GM23338 (cell line): ENCODE results near the gene MPC2. TPM values are rescaled to one million over a fixed set of nuclear protein-coding genes. Genes with fewer than 3 reads are reported as not detected.

Source experiments
- ATAC-seq: fragments of 200-7000 bp; cut with Tn5 transposase; 3 replicates; pipeline ENCODE4 v1.9.1; 2020
- DNase-seq: peaks from one replicate; pipeline ENCODE4 v3.0.0-alpha.2; 2015; ENCODE audit warnings: low spot score
- H2AFZ ChIP-seq: fragments of 200-600 bp; sonication (generic); 2 replicates; pipeline ENCODE4 v1.8.0; 2016; ENCODE audit warnings: antibody characterized with exemption, mild to moderate bottlenecking, moderate library complexity
- H3F3A ChIP-seq: fragments of 200-600 bp; sonication (generic); replicated peaks from 2 replicates; pipeline ENCODE4 v1.8.0; 2017; ENCODE audit warnings: antibody characterized with exemption, mixed run types, low read depth
- H3K27ac ChIP-seq: fragments of 200-600 bp; sonication (generic); 2 replicates; pipeline ENCODE4 v1.6.1; 2016; ENCODE audit warnings: low read depth
- H3K27me3 ChIP-seq: fragments of 200-600 bp; sonication (generic); 2 replicates; pipeline ENCODE4 v1.8.0; 2016; ENCODE audit warnings: mild to moderate bottlenecking, mixed run types, moderate library complexity; ENCODE audit not compliant: insufficient read depth
- H3K36me3 ChIP-seq: fragments of 200-600 bp; sonication (generic); 2 replicates; pipeline ENCODE4 v1.8.0; 2016; ENCODE audit warnings: mild to moderate bottlenecking; ENCODE audit not compliant: insufficient read depth
- H3K4me1 ChIP-seq: fragments of 200-600 bp; sonication (generic); 2 replicates; pipeline ENCODE4 v1.8.0; 2016; ENCODE audit warnings: mild to moderate bottlenecking, moderate library complexity; ENCODE audit not compliant: insufficient read depth
- H3K4me2 ChIP-seq: fragments of 200-600 bp; sonication (generic); 2 replicates; pipeline ENCODE4 v1.7.1; 2017; ENCODE audit warnings: mixed run types
- H3K4me3 ChIP-seq: fragments of 200-600 bp; sonication (generic); 2 replicates; pipeline ENCODE4 v1.6.1; 2016; ENCODE audit warnings: mixed run types
- H3K79me2 ChIP-seq: fragments of 200-600 bp; sonication (generic); replicated peaks from 2 replicates; pipeline ENCODE4 v1.8.0; 2017; ENCODE audit warnings: mild to moderate bottlenecking; ENCODE audit not compliant: insufficient read depth
- H3K9me2 ChIP-seq: fragments of 200-600 bp; sonication (generic); 2 replicates; pipeline ENCODE4 v1.8.0; 2017; ENCODE audit not compliant: insufficient read depth
- H4K20me1 ChIP-seq: fragments of 200-600 bp; sonication (generic); replicated peaks from 2 replicates; pipeline ENCODE4 v1.8.0; 2017; ENCODE audit warnings: mild to moderate bottlenecking; ENCODE audit not compliant: insufficient read depth
- H3K27ac Mint-ChIP-seq: 2 replicates; pipeline ENCODE4 v1.8.0; 2020; ENCODE audit warnings: inconsistent platforms, mild to moderate bottlenecking, moderate library complexity, mixed read lengths
- H3K27me3 Mint-ChIP-seq: 3 replicates; pipeline ENCODE4 v1.8.0; 2022; ENCODE audit warnings: low read depth, mild to moderate bottlenecking, moderate library complexity, mixed read lengths, inconsistent platforms; ENCODE audit not compliant: insufficient read depth, poor library complexity
- H3K36me3 Mint-ChIP-seq: 3 replicates; pipeline ENCODE4 v1.8.0; 2021; ENCODE audit warnings: low read depth, mild to moderate bottlenecking, inconsistent platforms, moderate library complexity, mixed read lengths
- H3K4me1 Mint-ChIP-seq: 3 replicates; pipeline ENCODE4 v1.8.0; 2020; ENCODE audit warnings: mild to moderate bottlenecking, inconsistent platforms, mixed read lengths
- H3K4me3 Mint-ChIP-seq: 3 replicates; pipeline ENCODE4 v1.8.0; 2021; ENCODE audit warnings: moderate library complexity, mild to moderate bottlenecking, inconsistent platforms, mixed read lengths
- H3K9me3 Mint-ChIP-seq: 3 replicates; pipeline ENCODE4 v1.8.0; 2020; ENCODE audit warnings: moderate library complexity, mild to moderate bottlenecking, inconsistent platforms, mixed read lengths
- CREB1 ChIP-seq: fragments of 250-450 bp; sonication (Bioruptor Pico); IDR thresholded peaks from 2 replicates; pipeline ENCODE4 v1.5.0; 2020; ENCODE audit warnings: low read depth, mild to moderate bottlenecking, moderate library complexity
- ETS1 ChIP-seq: IDR thresholded peaks from 2 replicates; pipeline ENCODE4 v1.6.1; 2016; ENCODE audit warnings: antibody characterized with exemption
- EZH2 ChIP-seq: fragments of 200-600 bp; sonication (generic); IDR thresholded peaks from one replicate; pipeline ENCODE4 v1.8.0; 2017; ENCODE audit warnings: antibody characterized with exemption, mild to moderate bottlenecking, low read depth; ENCODE audit not compliant: unreplicated experiment
- EZH2phosphoT487 ChIP-seq: fragments of 200-600 bp; sonication (generic); IDR thresholded peaks from one replicate; pipeline ENCODE4 v1.8.1; 2018; ENCODE audit warnings: antibody characterized with exemption; ENCODE audit not compliant: unreplicated experiment
- JUNB ChIP-seq: IDR thresholded peaks from one replicate; pipeline ENCODE4 v1.6.1; 2016; ENCODE audit warnings: antibody characterized with exemption; ENCODE audit not compliant: unreplicated experiment
- NANOG ChIP-seq: IDR thresholded peaks from 2 replicates; pipeline ENCODE4 v1.6.1; 2016; ENCODE audit warnings: antibody characterized with exemption, borderline replicate concordance
- POLR2AphosphoS5 ChIP-seq: IDR thresholded peaks from 2 replicates; pipeline ENCODE4 v1.6.1; 2016; ENCODE audit warnings: antibody characterized with exemption, low read depth
- STAT1 ChIP-seq: IDR thresholded peaks from one replicate; pipeline ENCODE4 v1.6.1; 2016; ENCODE audit warnings: antibody characterized with exemption; ENCODE audit not compliant: unreplicated experiment
- ZNF114 ChIP-seq: fragments of 250-450 bp; sonication (Bioruptor Pico); IDR thresholded peaks from 2 replicates; pipeline ENCODE4 v1.5.0; 2020; ENCODE audit warnings: mild to moderate bottlenecking, moderate library complexity
- ZNF331 ChIP-seq: fragments of 250-450 bp; sonication (Bioruptor Pico); IDR thresholded peaks from 2 replicates; pipeline ENCODE4 v1.5.0; 2020; ENCODE audit warnings: low read depth, mild to moderate bottlenecking, moderate library complexity
- polyA plus RNA-seq: library from polyadenylated mRNA; unstranded; fragments of >200 nt; fragmentation: Nextera tagmentation; extraction: Ambion mirVana; gene quantifications from 2 replicates; pipeline ENCODE4 v1.2.1, GENCODE V29; 2016
- total RNA-seq: library from RNA; depleted of rRNA; stranded (reverse); fragments of >200 nt; shearing (Covaris generic); gene quantifications from 2 replicates; pipeline ENCODE4 v1.2.3, GENCODE V29; 2014
- TF ChIP-seq, protein P1 (sequence below): IDR thresholded peaks from one replicate; pipeline ENCODE4 v1.6.1; 2018; ENCODE audit warnings: antibody characterized with exemption; ENCODE audit not compliant: unreplicated experiment
- TF ChIP-seq, protein P2 (sequence below): fragments of 250-450 bp; sonication (Bioruptor Pico); IDR thresholded peaks from 2 replicates; pipeline ENCODE4 v1.5.0; 2020; ENCODE audit warnings: mild to moderate bottlenecking, moderate library complexity

The MPC2 gene
- total and polyA plus RNA-seq, 2 experiments from 2014 or later: 21.6 to 76.9 TPM

DNA sequence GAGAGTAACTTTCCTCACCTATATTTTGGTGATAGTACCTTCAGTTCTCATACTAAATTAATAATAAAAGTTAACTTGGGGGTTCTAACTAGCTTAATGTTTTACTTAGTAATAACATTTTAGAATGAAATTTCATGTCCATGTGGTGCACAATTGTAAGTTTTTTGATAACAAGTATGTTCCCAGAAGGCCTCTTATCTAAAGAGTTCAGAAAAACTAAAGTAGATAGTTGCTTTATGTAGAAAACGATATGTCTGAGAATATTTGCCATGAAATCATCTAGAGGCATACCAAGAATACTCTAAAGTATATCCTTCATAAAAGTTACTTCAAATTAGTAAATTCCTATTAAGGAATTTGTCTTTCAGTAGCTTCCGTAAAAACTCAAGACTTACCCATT, 12.8 kb downstream of the MPC2 start:
- Histone ChIP-seq H3K4me3 (no peak overlapping the region), H3K79me2 (peaks cover 9% of the 10 kb centered on the region), H2AFZ (no peak overlapping the region), H4K20me1 (no peaks in the 10 kb centered on the region), H3K27ac (no peak overlapping the region), H3K4me2 (no peak overlapping the region), H3K36me3 (no peaks in the 10 kb centered on the region), H3K4me1 (peaks cover 33% of the 10 kb centered on the region), H3K27me3 (no peaks in the 10 kb centered on the region), H3K9me2 (no peaks in the 10 kb centered on the region), H3F3A (no peaks in the 10 kb centered on the region)
- Mint-ChIP-seq H3K4me1 (peaks cover 8% of the 10 kb centered on the region; the same call in 2 of the 3 replicates), H3K27me3 (no peaks in the 10 kb centered on the region), H3K9me3 (no peaks in the 10 kb centered on the region), H3K36me3 (no peaks in the 10 kb centered on the region), H3K27ac (no peak overlapping the region), H3K4me3 (no peak overlapping the region)
- DNase-seq (no peak), ATAC-seq (no peak)
- TF ChIP-seq ETS1: no peak
- TF ChIP-seq EZH2phosphoT487: no peak
- no peak for TF ChIP-seq STAT1
- no peak for TF ChIP-seq ZNF331 (CRISPR knock-in tag)
- TF ChIP-seq, protein P1, sequence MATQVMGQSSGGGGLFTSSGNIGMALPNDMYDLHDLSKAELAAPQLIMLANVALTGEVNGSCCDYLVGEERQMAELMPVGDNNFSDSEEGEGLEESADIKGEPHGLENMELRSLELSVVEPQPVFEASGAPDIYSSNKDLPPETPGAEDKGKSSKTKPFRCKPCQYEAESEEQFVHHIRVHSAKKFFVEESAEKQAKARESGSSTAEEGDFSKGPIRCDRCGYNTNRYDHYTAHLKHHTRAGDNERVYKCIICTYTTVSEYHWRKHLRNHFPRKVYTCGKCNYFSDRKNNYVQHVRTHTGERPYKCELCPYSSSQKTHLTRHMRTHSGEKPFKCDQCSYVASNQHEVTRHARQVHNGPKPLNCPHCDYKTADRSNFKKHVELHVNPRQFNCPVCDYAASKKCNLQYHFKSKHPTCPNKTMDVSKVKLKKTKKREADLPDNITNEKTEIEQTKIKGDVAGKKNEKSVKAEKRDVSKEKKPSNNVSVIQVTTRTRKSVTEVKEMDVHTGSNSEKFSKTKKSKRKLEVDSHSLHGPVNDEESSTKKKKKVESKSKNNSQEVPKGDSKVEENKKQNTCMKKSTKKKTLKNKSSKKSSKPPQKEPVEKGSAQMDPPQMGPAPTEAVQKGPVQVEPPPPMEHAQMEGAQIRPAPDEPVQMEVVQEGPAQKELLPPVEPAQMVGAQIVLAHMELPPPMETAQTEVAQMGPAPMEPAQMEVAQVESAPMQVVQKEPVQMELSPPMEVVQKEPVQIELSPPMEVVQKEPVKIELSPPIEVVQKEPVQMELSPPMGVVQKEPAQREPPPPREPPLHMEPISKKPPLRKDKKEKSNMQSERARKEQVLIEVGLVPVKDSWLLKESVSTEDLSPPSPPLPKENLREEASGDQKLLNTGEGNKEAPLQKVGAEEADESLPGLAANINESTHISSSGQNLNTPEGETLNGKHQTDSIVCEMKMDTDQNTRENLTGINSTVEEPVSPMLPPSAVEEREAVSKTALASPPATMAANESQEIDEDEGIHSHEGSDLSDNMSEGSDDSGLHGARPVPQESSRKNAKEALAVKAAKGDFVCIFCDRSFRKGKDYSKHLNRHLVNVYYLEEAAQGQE: no peak
- TF ChIP-seq EZH2: no peak
- TF ChIP-seq CREB1 (CRISPR knock-in tag): no peak
- no peak for TF ChIP-seq JUNB
- no peak for TF ChIP-seq ZNF114 (CRISPR knock-in tag)
- TF ChIP-seq, protein P2, sequence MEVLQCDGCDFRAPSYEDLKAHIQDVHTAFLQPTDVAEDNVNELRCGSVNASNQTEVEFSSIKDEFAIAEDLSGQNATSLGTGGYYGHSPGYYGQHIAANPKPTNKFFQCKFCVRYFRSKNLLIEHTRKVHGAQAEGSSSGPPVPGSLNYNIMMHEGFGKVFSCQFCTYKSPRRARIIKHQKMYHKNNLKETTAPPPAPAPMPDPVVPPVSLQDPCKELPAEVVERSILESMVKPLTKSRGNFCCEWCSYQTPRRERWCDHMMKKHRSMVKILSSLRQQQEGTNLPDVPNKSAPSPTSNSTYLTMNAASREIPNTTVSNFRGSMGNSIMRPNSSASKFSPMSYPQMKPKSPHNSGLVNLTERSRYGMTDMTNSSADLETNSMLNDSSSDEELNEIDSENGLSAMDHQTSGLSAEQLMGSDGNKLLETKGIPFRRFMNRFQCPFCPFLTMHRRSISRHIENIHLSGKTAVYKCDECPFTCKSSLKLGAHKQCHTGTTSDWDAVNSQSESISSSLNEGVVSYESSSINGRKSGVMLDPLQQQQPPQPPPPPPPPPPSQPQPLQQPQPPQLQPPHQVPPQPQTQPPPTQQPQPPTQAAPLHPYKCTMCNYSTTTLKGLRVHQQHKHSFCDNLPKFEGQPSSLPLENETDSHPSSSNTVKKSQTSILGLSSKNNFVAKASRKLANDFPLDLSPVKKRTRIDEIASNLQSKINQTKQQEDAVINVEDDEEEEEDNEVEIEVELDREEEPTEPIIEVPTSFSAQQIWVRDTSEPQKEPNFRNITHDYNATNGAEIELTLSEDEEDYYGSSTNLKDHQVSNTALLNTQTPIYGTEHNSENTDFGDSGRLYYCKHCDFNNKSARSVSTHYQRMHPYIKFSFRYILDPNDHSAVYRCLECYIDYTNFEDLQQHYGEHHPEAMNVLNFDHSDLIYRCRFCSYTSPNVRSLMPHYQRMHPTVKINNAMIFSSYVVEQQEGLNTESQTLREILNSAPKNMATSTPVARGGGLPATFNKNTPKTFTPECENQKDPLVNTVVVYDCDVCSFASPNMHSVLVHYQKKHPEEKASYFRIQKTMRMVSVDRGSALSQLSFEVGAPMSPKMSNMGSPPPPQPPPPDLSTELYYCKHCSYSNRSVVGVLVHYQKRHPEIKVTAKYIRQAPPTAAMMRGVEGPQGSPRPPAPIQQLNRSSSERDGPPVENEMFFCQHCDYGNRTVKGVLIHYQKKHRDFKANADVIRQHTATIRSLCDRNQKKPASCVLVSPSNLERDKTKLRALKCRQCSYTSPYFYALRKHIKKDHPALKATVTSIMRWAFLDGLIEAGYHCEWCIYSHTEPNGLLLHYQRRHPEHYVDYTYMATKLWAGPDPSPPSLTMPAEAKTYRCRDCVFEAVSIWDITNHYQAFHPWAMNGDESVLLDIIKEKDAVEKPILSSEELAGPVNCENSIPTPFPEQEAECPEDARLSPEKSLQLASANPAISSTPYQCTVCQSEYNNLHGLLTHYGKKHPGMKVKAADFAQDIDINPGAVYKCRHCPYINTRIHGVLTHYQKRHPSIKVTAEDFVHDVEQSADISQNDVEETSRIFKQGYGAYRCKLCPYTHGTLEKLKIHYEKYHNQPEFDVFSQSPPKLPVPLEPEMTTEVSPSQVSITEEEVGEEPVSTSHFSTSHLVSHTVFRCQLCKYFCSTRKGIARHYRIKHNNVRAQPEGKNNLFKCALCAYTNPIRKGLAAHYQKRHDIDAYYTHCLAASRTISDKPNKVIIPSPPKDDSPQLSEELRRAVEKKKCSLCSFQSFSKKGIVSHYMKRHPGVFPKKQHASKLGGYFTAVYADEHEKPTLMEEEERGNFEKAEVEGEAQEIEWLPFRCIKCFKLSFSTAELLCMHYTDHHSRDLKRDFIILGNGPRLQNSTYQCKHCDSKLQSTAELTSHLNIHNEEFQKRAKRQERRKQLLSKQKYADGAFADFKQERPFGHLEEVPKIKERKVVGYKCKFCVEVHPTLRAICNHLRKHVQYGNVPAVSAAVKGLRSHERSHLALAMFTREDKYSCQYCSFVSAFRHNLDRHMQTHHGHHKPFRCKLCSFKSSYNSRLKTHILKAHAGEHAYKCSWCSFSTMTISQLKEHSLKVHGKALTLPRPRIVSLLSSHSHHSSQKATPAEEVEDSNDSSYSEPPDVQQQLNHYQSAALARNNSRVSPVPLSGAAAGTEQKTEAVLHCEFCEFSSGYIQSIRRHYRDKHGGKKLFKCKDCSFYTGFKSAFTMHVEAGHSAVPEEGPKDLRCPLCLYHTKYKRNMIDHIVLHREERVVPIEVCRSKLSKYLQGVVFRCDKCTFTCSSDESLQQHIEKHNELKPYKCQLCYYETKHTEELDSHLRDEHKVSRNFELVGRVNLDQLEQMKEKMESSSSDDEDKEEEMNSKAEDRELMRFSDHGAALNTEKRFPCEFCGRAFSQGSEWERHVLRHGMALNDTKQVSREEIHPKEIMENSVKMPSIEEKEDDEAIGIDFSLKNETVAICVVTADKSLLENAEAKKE (CRISPR knock-in tag): no peak
- TF ChIP-seq POLR2AphosphoS5: no peak
- TF ChIP-seq NANOG: no peak
